NCI-H526 treated with DMSO at 0.1 percent for 48 hours (cell line): ENCODE measurements around the gene CDK18.

Source experiments
- DNase-seq: peaks from one replicate; lab custom pipeline; 2025; lab: John Stamatoyannopoulos, UW

The CDK18 gene

GRCh38 chr1:205505076-205505729 is 734 bp downstream of the CDK18 start:
- DNase-seq: no peak

- no peak for DNase-seq
These were observed 1.3 kb downstream of the CDK18 start for GRCh38 chr1:205505791-205506190.

GRCh38 chr1:205506409-205507200 is 2.1 kb downstream of the CDK18 start:
- no peak for DNase-seq

- no peak for DNase-seq
These were observed 3.8 kb downstream of the CDK18 start for GRCh38 chr1:205508227-205508714.

DNA sequence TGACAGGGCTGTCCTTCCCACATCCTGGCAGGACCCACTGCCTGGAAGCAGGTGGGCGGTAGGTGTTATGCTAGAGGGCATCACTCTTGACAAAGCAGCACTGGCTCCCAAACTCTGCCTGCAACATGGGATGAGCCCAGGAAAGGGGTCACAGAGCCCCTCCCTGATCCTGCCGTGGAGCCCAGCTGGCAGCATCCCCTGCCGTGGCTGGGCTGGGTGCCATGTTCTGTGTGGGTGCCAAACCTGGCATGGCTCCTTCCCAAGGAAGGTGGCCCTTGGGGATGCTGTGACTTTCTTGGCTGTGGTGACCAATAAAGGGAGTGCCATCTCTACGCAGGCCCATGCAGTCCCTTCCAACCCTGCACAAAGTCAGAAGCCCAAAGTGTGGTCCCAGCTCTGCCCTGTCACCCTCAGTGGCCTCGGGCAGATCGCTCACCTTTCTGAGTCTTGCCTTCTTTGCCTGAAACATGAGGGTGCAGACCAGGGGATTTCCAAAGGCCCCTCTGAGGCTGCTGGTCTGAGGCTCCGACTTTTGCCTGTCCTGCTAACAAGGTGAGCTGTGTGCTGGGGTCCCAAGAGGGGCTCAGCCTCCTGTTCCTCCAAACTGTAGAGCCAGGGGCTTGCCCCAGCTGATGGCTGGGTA is 6.0 kb downstream of the CDK18 start:
- DNase-seq: no peak

DNA sequence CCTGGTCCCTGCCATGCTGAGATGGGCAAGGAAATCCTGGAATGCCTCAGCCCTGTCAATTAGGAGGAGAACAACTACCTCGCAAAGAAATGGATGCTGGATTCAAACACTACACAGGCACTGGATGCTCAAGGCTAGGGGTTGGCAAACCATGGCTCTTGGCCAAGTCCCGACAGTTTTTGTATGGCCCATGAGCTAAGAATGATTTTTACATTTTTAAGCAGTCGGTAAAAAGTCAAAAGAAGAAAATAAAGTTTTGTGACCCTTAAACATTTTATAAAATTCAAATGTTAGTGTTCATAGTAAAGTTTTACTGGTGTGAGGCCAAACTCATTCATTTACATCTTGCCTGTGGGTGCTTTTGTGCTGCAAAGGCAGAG is 6.5 kb downstream of the CDK18 start:
- no peak for DNase-seq

DNA sequence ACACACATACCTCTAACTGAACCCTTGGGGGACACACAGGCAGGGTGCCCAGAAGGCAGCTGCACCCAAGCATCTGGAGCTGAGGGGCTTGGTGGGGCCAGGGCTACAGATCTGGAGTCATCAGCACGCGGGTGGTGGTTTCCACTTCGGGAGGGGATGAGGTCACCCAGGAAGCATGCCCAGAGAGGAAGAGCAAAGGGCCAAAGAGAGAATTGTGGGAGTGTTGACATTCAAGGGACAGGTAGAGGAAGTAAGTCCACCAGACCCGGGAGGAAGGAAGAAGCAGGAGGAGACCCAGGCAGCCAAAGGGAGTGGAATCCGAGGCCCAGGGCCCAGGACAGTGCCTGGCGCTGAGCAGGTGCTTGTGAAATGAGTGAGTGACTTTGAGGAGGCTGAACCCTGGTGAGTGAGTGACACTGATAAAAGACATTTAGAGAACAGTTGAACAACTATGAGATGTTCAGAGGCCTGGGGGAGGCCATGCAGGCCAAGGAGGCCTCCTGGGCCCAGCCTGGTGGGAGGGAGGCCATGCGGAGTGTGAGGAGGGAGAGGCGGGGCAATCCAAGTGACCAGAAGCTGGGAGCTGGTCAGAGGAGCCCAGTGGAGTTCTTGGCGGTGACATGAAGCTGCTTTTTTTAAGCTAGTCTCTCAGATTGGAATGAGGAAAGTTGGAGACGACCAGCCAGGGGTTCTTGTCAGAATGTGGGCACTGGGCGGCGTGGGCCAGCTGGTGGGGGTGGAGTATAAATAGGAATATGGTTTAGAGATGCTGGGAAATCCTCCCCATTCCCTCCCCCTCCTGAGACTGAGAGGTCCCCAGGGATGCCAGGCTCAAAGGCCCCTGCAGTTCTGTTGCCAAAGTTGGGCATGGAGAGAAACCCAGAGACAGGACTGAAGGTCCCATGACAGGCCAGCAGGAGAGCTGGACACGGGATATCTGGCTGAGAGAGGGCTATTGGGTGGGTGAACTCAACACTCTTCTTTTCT is 7.9 kb downstream of the CDK18 start:
- no peak for DNase-seq

DNA sequence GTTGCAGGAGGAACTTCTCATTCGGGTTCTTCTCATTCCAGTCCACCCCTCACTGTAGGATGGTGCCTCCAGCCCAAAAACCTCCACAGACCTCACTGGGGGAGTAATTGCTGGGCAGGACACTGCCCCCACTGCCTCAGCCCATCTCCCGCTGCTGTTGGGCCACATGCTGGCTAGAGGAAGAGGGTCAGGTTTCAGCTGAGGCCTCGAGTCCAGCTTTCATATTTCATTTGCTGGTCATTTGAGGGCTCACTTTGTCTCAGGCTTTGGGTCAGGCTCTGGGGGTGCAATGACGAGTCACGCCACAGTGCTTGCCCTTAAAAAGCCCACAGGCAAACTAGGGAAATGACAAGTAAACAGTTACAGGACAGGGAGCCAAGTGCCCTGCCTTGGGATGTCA is 9.3 kb downstream of the CDK18 start:
- DNase-seq: no peak

DNA sequence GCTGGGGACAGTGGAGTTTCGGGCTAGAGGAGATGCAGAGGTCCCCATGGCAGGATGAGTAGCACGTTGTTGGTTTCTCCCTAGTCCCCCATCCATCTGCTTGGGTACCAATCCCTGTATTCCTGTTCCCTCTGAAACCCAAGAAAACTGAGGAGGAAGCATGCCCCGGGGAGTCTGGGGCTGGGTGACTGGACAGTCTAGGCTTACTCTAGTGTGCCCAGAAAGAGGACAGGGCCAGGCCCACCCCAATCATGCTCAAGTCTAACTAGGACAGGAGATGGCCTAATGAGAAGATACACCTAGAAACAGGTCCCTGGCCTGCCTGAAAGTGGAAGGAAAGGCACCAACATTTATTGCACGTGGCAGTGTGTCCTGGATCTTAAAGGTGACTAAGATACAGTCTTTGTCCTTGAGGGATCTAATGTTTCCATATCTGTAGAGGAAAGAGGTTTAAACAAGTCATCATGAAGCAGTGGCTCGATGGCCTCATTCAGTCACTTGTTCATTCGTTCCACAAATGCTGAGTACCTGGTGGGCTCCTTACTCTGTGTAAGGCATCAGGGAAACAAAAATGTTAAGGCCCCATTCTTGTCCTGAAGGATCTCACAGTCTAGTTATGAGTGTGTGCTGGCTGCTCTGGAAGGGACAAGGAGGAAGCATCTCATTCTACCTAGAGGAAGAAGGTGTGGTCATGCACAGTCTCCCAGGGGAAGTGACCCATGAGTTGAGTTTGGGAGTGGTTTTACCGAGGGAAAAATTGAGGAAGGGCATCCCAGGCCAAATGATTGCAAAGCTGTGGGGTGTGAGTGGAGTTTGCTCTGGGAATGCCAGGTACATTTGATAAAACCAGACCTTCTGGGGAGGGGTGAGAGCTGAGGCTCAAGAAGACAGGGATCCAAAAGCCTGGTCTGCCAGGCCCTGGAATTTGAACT is 10.0 kb downstream of the CDK18 start:
- no peak for DNase-seq

DNA sequence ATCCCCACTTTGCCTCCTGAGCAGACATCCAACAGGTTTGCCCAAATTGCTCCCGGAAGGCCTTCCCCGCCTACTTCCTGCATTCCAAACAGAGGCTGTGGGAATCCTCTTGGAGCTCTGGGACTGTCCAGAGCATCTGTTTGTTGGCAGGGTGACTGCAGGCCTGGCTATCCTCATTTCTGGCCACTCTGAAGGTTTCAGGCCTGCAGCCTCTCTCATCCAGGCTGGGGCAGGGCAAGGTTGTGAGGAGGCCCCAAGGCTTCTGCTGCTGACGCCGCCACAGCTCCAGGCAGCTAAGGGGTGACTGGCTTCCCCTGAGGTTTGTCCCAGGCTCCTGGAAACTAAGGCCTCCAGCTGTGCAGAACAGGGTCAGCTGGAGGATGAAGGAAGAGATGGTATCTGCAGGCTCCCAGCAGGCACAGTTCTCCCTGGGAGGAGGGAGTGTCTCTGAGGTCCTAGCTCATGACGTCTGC is 11.3 kb downstream of the CDK18 start:
- DNase-seq: no peak

- DNase-seq: no peak
These were observed 11.9 kb downstream of the CDK18 start for GRCh38 chr1:205516362-205516761.

- DNase-seq: no peak
These were observed 12.8 kb downstream of the CDK18 start for GRCh38 chr1:205517288-205517687.

DNA sequence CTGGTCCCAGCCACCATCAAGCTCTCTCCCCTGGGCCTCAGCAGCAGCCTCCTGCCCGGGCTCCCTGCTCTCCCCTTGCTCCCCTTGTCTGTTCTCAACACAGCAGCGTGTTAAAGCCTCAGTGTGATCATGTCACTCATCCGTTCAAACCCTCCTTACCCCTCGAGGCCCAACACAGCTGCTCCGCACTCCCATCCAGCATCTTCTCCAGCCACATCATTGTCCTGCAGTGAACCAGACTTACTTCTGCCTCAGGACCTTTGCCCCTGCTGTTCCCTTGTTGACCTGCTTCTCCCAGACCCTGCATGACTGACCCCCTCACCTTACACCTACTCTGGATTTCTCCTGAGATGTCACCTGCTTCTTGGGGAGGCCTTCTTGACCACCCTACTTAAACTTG is 13.3 kb downstream of the CDK18 start:
- DNase-seq: no peak

DNA sequence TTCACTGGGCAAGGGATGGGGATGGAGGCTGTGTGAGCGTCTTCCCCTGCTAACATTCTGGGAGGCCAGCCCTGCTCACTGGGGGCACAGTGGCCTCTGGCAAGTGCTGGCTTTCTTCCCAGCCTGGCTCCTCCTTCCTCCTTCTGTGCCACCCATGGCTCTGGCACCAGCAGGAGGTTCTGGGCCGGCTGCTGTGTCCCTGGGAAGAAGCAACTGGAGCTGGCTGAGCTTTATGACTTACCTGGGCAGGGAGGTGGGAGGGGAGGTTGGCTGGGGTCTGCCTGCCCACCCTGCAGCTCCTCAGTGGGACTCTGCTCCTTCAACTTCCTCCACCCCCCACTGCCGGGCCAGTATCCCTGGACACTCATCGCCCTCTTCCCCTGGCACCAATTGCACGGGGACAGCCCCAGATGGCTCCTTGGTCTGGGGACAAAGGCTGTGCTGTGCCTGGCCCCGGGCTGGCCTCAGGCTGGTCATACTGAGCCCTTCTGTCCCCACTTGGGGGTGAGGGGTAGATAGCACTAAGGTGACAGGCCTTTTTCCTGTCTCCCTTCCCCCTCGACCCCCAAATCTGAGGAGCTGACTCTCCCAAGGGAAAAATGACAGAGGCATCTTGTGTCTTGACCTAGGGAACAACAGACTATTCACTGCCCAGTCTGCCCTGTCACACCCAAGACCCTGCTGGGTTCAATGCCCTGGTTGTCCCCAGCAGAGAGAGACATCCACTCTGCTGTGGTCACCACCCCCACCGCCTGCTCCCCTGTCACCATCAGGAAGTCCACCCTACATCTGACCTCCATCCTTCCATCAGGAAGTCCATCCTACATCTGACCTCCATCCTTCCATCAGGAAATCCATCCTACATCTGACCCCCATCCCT is 14.4 kb downstream of the CDK18 start:
- DNase-seq: no peak

DNA sequence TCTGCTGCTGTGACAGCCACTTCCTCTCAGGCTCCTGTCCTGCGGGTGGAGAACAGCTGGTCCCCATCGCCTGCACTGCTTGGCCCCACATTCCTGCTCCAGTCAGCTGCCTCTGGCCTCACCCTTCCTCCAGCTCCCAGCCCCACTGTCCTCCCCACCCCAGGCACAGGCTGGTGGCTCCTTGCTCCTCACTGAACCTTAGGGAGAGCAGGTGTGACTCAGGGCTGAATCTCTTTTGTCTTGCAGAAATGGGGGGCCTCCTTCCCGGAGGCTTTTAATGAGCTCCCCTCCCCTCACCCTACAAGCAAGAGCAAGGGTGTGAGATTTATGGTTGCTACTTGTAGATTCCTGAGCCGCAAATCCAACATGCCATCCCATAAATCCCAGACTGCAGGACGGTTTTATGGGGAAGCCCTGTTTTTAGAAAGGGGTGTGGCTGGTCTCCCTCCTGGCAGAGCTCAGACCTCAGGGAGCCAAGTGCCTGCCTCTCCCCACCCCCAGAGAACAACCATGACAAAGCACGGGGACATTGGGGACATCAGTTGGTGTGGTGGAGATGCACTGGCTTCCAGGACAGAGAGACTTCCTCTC is 15.2 kb downstream of the CDK18 start:
- DNase-seq: no peak

DNA sequence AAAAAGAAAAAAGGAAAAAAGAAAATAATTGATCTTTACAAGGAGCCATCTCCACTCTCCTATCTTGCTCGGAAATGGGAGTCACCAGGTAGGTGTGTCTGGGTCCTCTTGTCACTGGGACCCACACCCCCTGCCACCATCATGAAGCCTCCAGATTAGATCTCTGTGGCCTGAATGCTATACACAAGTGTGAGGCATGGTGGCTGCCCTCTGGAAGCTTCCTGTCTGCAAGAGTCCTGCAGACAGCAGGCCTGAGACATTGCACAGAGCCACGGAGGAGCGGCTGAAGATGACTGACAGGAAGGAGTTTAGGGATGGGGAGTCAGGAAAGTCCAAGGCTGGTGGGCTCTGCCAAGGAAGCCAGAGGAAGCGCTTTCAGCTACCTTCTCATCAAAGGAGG is 16.2 kb downstream of the CDK18 start:
- no peak for DNase-seq

- no peak for DNase-seq
These were observed 17.2 kb downstream of the CDK18 start for GRCh38 chr1:205521686-205522085.

DNA sequence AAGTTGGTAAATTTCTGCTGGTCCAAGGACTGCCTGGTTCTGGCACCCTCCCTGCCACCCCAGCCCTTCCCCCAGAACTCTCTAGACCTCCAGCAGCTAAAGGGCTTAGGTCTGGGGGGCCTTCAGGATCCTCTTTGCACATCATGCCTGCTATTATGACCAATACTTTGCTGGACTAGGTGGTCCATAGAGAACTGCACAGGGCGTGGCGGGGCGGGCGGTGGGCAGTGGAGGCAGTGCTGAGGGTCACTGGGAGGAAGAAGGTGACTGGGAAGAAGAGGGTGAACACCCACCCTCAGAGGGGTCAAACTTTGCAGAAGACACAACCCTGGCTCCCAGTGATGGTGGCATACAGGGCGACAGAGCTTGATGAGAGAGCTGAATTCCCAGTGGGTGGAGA is 18.2 kb downstream of the CDK18 start:
- no peak for DNase-seq

DNA sequence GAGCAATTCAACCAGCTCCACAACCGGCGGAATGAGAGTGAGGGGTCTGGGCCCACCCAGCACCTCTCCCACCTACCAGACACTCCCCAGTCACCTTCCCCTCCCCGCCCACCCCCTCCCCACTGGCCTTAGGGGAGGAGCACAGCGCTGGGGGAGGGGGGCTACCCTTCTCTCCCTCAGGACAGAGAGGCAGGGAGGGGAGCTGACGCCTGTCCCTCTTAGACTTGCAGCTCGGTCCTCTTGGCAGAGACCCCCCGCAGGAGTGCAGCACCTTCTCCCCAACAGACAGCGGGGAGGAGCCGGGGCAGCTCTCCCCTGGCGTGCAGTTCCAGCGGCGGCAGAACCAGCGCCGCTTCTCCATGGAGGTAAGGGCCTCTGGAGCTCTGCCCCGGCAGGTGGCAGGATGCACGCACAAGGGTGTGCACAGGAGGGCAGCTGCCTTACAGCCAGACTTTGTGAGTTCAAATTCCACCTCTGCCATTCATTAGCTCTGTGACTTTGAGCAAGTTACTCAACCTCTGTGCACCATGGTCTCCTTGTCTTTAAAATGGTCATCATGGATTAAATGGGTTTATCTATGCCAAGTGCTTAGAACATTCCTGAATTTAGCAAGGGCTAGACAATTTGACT is 18.9 kb downstream of the CDK18 start:
- no peak for DNase-seq
